ENCODE results near the gene NPY1R.

NPY1R gene

GRCh38 chr4:163332526-163333406 is at the start of gene NPY1R:
TSS of gene NPY1R (minus strand) at chr4:163332596. CDS start at chr4:163326554, 6,042 bp downstream.
- H3K27ac ChIP-seq = no peak within 1 kb of the TSS

GRCh38 chr4:163380703-163381102 is 48.3 kb upstream of the NPY1R start:
- no peak overlapping the region for H3K27ac ChIP-seq
- TF ChIP-seq CTCF (conservative IDR thresholded peaks at IDR 0.05) = no peak

More at GRCh38 chr4:163332526-163333406, at the start of gene NPY1R:
- peak; percentile 90 for TF ChIP-seq CTCF (conservative IDR thresholded peaks at IDR 0.05)

GRCh38 chr4:163378661-163379060 is 46.3 kb upstream of the NPY1R start:
- H3K27ac ChIP-seq = no peak overlapping the region
- TF ChIP-seq CTCF (conservative IDR thresholded peaks at IDR 0.05) = no peak

GRCh38 chr4:163372029-163372428 is 39.6 kb upstream of the NPY1R start:
- H3K27ac ChIP-seq = no peak overlapping the region
- TF ChIP-seq CTCF (conservative IDR thresholded peaks at IDR 0.05) = no peak

GRCh38 chr4:163367651-163368050 is 35.3 kb upstream of the NPY1R start:
- TF ChIP-seq CTCF (conservative IDR thresholded peaks at IDR 0.05) = no peak
- H3K27ac ChIP-seq = no peak overlapping the region

GRCh38 chr4:163356104-163356503 is 23.7 kb upstream of the NPY1R start:
- TF ChIP-seq CTCF (conservative IDR thresholded peaks at IDR 0.05) = no peak; the same call in 1 of the 2 replicates
- no peak overlapping the region for H3K27ac ChIP-seq

- no peak for TF ChIP-seq CTCF (conservative IDR thresholded peaks at IDR 0.05)
These were observed 20.7 kb upstream of the NPY1R start for GRCh38 chr4:163353054-163353453.

More at GRCh38 chr4:163353054-163353453, 20.7 kb upstream of the NPY1R start:
- no peak overlapping the region for H3K27ac ChIP-seq

All from VCaP (cell line).